Fibroblast of skin of scalp (primary cell): Measurements from ENCODE around the gene NOM1.

Experiments
- DNase-seq: peaks from one replicate; pipeline ENCODE4 v3.0.0-alpha.2; 2013

Gene NOM1

DNA sequence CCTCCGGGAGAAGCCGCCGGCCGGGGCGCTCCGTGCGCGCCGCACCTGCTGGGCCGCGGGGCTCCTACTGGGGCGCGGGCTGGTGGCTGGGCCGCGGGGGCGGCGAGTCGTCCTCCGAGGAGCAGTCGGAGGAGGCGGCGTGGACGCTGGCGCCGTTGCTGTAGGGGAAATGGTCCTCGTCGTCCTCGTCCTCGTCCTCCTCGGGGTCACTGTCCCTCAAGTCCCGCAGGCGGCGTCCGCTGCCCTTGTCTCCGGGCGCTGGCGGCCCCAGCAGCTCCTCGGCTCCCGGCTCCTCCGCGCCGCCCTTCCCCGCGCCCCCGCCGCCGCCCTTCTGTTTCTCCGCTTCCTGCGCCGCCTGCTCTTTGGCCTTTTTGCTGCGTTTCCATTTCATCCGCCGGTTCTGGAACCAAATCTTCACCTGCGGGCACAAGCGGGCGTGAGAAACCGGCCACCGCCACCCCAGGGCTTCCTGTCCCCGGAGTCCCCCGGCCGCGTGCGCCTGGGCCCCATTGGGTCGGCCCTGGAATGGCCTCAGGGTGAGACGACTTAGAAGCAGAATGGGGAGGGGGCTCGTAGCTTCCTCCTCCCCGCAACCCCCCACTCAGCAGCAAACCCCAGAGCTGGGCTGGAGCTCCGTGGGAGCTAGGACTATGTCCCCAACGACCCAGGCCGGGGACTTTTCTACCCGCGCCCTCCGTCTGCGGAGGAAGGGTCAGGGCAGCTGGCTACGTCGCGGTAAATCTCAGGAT lies 56.1 kb downstream of the NOM1 start:
- DNase-seq, result no peak

DNA sequence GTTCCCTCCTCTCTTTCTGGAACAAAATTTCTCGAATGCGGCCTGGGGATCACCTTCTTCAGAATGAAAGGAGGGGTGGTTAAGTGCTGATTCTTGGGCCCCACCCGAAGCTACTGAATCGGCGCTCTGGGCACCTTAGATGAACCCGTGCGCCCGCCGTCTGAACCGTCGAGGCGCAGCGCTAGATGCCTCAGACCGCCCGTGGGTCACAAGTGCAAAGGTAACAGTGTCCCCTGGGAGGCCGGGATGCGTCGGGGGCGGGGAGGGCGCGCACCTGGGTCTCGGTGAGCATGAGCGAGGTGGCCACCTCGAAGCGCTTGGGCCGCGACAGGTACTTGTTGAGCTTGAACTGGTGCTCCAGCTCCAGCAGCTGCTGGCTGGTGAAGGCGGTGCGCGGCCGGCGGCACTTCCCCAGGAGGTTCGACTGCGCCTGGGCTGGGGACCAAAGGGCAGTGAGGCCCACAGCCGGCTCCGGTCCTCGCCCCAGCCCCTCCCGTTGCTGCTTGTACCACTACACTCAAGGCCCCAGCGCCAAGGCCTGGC lies 56.8 kb downstream of the NOM1 start:
- DNase-seq, result no peak

DNA sequence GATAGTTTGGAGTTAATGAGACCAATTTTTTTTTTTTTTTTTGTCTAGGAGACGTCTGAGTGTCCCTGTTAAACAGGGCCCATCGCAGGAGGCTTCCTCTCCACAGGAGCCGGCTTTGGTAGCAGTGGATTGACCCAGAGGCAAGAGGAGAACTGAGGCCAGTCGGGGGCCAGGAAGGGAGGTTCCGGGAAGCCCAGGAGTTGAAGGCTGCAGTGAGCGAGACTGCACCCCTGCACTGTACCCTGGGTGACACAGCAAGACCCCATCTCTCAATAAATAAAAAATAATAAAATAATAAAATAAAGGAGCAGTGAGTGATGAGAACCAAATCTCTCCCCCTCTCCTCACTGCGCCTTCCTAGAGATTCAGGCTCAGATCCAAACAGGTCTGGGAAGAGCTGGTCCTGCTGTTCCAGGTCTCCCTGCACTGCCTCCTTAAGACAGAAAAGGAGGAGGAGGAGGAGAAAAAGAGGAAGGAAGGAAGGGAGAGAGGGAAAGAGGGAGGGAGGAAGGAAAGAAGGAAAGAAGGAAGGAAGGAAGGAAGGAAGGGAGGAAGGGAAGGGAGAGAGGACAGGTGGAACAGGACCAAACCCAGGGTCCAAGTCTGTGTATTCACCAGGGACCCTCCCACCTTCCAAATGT lies 57.4 kb downstream of the NOM1 start:
- no peak for DNase-seq

DNA sequence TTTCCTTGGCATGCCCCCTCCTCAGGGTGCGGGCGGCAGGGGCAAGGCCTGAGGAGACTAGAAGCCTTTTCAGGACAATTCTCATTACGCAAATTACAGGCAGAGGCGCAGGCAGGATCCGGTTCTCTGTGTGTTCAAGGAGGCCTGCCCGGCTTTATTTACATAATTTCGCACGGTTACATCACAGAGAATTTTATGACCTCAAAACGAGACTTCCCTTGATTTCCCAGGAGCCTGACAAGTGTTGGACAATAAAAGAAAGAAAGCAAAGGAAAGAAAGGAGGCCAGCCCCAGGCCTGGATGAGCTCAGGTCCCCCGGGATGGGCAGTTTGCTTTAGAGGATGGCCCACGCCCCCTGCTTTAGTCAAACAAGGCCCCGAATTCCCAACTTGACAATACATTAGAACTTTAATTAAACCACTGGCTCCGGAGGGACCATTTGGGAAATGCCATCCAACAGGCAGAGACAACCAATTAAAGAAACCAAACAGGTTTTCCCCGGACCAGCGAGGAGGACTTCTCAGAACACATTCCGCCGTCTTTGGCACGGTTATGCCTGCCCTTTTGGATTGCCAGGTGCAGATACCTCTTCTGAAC lies 58.1 kb downstream of the NOM1 start:
- DNase-seq, result no peak

DNA sequence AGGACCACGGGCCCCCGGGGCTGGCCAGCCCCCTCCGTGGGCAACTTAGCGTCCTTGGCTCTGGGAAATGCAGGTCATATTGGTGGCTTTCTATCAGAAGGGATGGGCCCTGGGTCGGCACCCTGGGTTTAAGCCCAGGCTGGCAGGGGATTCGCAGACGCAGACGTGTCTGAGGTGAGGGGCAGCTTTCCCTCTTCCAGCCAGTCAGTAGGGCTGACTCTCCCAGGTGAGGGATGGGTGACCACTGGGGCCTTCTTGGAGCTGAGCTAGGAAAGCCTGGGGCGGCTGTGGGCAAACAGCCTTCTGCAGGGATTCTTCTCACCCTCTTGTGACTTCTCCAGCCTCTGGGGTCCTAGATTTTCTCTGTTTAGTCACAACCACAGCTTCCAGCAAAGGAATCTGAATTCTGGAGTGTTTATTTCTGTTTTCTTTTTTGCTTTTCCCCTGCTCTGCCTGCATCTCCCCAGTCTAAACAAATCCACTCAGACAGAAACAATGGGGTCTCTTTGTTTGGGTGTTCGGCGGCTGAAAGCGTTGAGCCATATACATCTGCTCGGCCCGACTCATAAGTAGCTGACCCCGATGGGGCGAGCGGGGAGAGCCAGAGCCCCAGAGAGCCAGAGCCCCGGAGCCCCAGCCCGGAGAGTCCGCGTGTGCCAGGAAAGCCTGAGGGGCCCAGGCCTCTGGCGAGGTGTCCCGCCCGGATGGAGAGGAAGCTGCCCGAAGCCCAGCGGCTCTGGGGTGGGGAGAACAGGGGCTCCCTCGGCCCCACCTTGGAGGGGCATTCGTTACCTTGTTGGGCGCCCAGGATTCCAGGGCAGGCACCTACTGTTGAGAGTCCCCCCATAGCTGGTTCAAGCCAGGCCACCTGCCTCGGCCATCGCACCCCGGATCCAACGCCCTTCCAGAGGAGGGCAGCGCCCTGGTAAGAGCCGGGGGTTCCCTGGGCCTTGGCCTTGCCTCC lies 59.0 kb downstream of the NOM1 start:
- DNase-seq, result no peak

DNA sequence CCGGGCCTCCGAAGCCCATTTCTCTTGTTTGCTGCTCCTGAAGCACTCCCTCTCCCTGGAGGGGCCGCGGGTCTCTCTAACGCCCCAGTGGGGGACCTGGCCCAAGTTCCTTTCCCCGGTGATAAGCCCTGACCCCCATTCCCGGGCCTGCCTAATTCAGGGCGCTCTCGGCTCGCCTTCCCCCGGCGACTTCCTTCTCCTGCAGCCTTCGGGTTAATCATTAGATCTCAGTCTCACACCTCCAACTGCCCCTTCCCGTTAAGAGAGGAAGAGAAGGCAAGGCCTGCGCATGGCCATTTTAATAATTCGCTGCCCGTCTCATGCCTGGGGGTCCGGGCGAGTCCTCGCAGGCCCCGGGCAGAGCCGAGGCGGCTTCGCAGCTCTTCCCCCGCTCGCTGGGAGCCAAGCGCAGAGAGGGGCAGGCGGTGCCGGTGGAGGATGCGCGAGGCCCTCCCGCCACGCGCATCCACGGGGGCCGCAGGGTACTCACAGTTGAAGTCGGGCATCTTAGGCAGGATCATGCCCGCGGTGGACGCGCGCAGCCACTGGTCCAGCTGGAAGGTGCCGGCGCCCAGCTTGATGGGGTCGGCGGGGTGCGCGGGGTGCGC lies 59.8 kb downstream of the NOM1 start:
- DNase-seq, result no peak

DNA sequence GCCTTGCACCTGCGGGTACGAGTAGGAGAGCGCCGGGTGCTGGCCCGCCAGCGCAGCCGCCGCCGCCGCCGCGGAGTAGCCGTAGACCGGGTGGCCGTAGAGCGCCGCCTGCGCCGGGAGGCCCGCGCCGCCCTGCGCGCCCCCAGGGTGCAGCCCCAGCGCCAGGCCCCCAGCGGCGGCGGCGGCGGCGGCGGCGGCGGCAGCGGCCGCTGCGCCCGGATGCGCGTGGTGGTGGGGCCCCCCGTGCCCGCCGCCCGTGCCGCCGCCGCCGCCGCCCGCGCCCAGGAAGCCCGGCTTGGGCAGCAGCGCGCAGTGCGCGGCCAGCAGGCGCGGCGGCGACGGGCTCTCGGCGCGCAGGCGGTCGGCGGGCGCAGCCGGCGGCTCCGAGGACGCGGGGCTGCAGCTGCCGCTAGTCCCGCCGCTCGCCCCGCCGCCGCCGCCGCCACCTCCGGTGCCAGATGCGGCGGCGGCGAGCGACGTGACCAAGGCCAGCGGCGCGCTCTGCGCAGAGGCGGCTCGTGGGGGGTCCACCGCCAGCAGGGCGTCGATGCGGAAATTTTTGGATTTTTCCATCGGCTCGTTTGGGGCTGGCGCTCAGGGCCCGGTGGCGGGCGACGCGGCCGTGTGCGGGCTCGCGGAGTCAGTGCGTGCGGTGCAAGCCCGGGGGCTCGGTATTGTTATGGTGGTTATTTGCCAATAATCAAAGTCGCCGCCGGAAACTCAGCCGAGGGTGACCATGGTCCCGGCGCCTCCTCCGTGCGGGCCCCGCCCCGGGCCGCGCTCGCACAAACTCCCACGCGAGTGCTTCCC lies 60.5 kb downstream of the NOM1 start:
- DNase-seq, result no peak

DNA sequence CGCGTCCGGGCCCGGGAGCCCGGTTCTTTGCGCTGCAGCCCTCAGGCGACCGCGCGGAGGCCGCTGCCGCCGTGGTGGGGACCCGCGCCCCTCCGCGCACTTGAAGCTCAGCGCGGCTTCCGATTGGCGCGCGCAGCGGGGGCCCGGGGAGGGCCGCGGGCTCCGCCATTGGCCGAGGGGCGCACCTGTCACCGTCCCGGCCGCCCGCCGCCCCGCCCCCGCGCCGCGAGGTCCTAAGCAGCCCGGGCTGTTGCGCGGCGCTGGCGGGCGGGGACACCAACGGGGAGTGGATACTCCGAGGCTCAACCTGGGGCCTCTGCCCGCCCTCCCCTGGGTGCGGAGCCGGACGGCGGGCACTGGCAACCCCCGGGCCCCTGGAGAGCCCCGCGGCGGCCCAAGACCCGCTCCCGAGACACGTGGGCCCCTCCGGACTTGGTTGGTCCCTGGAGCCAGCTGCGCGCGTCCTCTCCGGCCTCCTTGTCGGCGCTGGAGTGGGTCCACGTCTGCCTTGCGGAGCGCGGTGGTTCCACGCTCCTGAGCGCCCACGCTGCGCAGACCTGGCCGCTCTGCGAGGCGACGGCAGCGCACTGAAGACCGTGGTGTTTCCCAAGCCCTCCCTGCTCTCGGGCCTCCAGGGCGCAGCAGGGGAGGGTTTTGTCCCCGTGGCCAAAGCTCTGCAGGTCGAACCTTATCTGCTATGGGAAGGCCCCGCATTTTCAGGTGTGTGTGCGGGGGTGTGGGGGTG lies 61.2 kb downstream of the NOM1 start, which contains the start of gene MNX1:
Gene MNX1 (minus strand): TSS at position 76 of the 745 bp plus-strand sequence. CDS start 313 bp downstream, outside the sequence.
- DNase-seq, result no peak

DNA sequence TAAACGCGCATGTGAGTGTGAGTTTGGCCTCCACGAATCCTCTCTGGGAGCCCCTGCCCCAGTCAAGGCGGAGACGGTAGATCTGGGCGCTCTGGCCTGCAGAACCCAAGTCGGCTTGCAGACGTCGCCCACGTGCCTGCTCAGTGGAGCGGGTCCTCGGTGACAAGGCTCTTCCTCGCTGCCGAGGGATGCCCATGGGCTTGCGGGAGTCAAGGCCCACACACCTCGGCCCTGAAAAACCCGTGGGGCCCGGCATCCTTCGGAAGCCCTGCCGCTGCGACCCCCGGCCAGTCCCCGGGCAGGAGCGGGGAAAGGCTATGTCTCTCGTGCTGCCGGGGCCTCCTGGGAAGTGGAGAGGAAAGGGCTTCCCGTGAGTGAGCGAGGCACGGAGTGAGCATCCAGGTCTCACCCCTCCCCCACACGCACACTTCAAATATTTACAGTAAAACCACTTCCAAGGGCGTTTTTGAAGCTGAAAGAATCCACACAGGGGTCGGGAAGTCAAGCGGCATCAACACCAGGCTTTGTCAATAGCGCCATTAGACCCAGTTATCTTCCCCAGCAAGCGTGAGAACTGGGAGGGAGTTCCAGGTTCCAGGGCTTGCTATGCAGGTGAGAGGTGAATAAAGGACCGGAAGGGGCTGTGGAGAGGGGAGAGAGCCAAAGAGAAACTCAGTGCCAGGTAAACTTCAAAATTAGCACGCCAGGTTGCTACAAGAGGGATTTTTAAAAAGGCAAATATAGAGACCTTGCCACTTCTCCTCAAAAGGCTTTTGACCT lies 62.0 kb downstream of the NOM1 start:
- no peak for DNase-seq

DNA sequence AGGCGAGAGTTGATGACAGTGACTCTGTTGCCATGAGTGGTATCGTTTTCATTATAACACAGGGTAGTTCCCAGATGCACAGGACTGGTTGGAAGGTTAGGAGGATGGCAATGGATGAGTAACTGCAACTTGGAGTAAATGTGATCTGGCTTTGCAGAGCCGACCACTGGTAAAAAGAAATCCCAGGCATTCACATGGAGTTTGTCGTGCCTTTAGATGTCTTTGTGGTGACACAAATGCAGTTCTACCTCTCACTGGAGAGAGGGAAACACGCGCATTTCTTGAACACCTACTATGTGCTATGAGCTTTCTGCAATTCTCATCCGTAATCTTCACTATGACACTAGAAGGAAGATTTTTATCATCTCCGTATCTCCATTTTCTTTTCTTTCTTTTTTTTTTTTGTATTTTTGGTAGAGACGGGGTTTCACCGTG lies 62.6 kb downstream of the NOM1 start:
- no peak for DNase-seq

DNA sequence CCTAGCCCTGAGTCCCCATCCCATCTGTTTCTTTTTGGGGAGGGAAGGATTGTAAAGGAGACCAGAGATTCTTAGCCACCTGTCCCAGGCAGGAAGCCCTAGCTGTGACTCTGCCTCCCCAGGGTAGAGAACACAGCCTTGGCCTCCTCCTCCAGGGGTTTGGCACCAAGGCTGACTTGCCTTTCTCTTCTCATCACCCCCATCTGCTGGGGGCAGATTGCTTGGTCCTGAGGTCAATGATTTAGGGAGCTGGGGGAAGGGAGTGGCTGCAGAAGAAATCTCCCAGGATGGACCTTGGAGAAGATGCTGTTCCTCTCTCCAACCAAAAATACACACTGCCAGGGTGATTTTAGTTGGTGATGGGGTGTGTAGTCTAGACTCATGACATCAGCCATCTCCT lies 63.6 kb downstream of the NOM1 start:
- no peak for DNase-seq

DNA sequence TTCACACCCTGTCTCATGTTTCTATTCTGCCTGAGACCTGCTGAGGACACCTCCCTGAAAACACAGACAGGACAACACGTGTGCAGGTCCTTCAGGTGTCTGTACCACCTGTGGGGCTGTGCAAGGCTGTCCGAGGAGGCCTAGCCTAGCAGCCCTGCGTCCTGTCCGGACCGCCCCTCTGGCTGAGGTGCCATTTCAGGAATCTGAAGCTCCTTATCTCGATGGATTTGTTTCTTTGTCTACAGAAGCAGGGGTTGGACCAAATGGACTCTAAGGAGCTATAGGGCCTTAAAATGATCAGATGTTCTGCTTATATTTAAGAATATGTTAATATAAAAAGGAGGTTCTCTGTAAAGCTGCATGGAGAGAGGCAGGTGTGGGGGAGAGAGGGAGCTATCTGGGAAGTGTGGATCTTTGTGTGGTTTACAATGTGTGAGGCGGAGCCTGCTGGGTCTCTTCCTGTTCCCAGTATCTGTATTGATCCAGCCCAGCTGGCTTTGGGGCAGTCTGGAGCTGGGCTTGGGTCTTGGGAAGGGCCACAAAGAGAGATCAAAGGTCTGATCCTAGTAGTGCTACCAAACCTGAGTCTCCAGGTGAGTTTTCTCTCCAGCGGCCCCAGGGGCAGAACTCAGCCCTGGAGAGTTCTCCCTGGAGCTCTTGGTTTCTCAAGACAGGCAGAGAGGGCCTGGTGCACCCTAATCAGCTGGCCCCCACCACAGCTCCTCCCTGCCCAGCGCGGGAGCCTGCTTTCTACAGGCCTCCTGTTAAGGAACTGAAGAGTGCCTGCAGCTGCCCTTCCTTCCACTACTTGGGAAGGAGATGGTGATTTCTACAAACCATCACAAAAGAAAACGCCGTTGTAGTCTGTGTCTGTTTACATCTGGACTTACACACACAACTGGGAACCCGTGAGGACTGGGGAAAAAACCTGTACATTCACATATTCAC lies 64.4 kb downstream of the NOM1 start:
- no peak for DNase-seq

DNA sequence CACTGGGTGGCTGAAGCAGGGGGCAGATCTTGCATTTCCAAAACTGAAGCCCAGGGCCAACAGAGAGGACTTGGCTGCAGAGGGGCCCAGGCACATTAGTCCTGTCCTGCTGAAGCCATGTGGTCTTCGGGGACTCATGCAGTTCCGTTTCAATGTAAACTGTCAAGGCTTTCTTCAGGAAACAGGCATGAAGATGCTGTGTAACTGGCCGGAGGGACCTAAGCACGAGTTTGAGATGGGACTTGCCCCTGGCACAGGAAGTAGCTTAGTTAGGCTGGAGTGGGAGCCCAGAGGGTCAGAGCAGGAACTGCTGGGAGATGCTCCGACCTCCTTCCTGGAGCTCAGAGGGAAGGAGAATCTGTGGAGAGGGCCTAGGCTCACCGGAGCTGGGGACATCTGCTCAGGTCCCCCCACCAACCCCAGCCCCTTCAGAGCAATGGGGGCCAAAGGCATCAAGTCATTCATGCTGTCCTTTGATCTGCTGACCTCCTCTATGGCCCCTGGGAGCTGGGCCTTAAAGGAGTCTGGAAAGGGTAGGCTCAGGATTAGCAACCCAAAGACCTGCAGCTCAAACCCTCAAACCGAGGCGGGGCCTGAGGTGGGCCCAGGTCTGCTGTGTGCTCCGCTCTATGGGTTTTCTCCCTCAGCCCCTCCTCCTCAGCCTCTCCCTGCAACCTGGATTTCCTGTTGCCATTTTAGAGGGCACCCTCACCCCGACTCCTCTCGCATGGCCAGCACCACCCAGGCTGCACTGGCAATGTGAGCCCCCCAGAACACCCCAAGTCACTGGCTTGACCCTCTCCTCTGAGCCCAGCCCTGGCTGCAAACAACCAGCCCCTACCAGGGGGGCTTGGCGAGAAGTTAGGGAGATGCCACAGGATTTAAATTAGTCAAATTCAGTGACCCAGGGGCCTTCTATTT lies 65.4 kb downstream of the NOM1 start:
- DNase-seq, result no peak

DNA sequence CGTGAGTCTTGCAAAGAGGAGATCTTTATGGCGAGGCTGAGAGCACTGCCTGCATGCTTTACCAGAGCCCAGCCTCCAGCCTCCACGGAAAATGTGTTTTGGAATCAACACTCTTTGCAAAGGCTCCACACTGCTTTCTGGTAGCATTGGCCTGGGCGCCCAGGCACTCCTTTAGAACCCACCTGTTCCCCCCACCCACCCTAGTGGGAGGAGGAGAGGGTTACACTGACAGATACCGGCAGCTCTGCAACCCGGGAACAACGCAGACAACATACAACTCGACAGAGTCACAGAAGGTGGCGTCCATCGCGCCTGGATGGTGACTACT lies 66.5 kb downstream of the NOM1 start:
- no peak for DNase-seq

DNA sequence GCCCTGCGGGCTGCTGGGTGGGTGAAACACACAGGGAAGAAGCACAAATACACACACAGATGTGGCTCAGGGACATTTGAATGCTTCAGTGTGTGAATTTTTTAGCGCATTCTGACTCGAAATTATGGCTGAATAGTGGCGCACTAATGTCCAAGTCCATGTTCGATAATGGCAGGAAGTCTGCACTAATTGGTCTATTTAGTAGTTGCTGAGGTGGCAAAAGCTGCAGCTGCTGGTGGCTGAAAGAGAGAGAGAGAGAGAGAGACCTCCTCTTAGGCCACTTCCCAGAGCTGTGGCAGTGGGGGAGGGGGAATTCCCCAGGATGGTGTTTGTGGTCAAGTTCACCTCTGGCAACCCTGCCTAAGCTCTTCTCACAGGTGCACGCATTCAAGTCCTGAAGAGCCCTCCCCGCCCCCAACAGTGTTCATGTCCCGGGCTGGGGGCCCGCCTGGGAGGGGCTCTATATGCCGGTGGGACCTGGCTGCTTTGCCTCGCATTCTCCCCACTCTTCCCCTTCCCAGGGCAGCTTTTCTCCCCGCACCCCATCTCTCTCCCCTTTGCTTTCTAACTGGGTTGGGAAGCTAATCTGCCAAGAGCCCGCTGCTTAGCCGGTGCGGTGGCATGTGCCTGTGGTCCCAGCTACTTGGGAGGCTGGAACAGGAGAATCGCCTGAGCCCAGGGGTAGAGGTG lies 67.0 kb downstream of the NOM1 start:
- DNase-seq, result no peak

DNA sequence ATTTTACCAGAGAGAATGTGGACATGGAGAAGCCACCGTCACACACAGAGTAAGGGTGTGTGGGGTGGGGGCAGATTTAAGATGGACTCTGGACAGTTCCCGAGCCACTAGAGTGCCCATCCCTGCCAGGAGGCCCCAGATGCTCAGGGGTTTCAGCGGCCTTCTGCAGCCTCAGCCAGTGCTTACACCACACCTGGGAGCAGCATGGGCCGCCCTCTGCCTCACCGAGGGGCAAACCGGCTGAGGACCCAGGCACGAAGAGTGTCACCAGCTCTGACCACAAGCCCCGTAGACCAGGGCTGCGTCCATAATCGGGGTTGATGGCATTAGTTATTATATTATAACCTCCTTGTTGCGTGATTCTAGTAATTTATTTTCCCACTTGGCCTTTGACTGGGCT lies 67.6 kb downstream of the NOM1 start:
- no peak for DNase-seq
